GM18526 (cell line): ENCODE measurements around the gene RAB15.

Source experiments
- POLR2A ChIP-seq: IDR thresholded peaks from 3 replicates; pipeline ENCODE4 v1.6.1; 2011; ENCODE audit not compliant: insufficient read length; ENCODE audit errors: extremely low read depth

The RAB15 gene

GRCh38 chr14:64971491-64971942 is 619 bp downstream of the RAB15 start:
- no peak for TF ChIP-seq POLR2A

GRCh38 chr14:64970776-64971477 is 1.2 kb downstream of the RAB15 start:
- TF ChIP-seq POLR2A: no peak

GRCh38 chr14:64970041-64970440 is 2.1 kb downstream of the RAB15 start:
- no peak for TF ChIP-seq POLR2A

- no peak for TF ChIP-seq POLR2A
Observed at GRCh38 chr14:64968651-64969050, 3.5 kb downstream of the RAB15 start.

GRCh38 chr14:64968167-64968566 is 4.0 kb downstream of the RAB15 start:
- no peak for TF ChIP-seq POLR2A

GRCh38 chr14:64966976-64967375 is 5.2 kb downstream of the RAB15 start:
- TF ChIP-seq POLR2A: no peak

GRCh38 chr14:64965356-64966000 is 6.7 kb downstream of the RAB15 start:
- TF ChIP-seq POLR2A: no peak

GRCh38 chr14:64963611-64964010 is 8.5 kb downstream of the RAB15 start:
- TF ChIP-seq POLR2A: no peak

GRCh38 chr14:64960762-64961276 is 11.3 kb downstream of the RAB15 start:
- no peak for TF ChIP-seq POLR2A

GRCh38 chr14:64958743-64959142 is 13.4 kb downstream of the RAB15 start:
- no peak for TF ChIP-seq POLR2A

GRCh38 chr14:64958201-64958600 is 13.9 kb downstream of the RAB15 start:
- TF ChIP-seq POLR2A: no peak

- TF ChIP-seq POLR2A: no peak
Observed at GRCh38 chr14:64956697-64957406, 15.3 kb downstream of the RAB15 start.

GRCh38 chr14:64955297-64955696 is 16.8 kb downstream of the RAB15 start:
- no peak for TF ChIP-seq POLR2A

- no peak for TF ChIP-seq POLR2A
Observed at GRCh38 chr14:64954491-64955240, 17.5 kb downstream of the RAB15 start.

GRCh38 chr14:64953661-64954060 is 18.5 kb downstream of the RAB15 start:
- no peak for TF ChIP-seq POLR2A
